H1 (cell line): Measurements from ENCODE around the gene SPAAR.

Experiments
- ATF2 ChIP-seq: IDR thresholded peaks from 2 replicates; pipeline ENCODE4 v1.6.1; 2012; ENCODE audit warnings: low read length, inconsistent platforms
- CTCF ChIP-seq, 3 experiments: IDR thresholded peaks; 1 replicate in 2 of 3; 2 replicates in 1 of 3; pipeline versions ENCODE4 v1.5.1 to v1.6.1; 2011; ENCODE audit warnings: low read length in 3 of 3, mild to moderate bottlenecking in 3 of 3, inconsistent platforms in 2 of 3, low read depth in 1 of 3, moderate library complexity in 1 of 3; ENCODE audit not compliant: insufficient read depth in 1 of 3; ENCODE audit errors: control extremely low read depth in 1 of 3
- MAFK ChIP-seq: IDR thresholded peaks from 2 replicates; pipeline ENCODE4 v1.6.1; 2012; ENCODE audit warnings: low read depth, mild to moderate bottlenecking, improper control_type of control experiment, low read length
- MAX ChIP-seq: IDR thresholded peaks from 2 replicates; pipeline ENCODE4 v1.6.1; 2012; ENCODE audit warnings: inconsistent platforms
- NANOG ChIP-seq: IDR thresholded peaks from 2 replicates; pipeline ENCODE4 v1.6.1; 2011; ENCODE audit warnings: low read length, low read depth, mild to moderate bottlenecking, inconsistent platforms; ENCODE audit not compliant: insufficient read depth, poor library complexity, severe bottlenecking
- POLR2A ChIP-seq, 2 experiments: IDR thresholded peaks; 1 replicate in 1 of 2; 2 replicates in 1 of 2; pipeline ENCODE4 v1.6.1; 2011; ENCODE audit warnings: low read depth in 2 of 2, low read length in 2 of 2, mild to moderate bottlenecking in 2 of 2; ENCODE audit errors: control extremely low read depth in 1 of 2
- RAD21 ChIP-seq, 2 experiments: IDR thresholded peaks in 1 of 2; conservative IDR thresholded peaks in 1 of 2; 2 replicates each; pipeline ENCODE4 v1.6.1; 2011; ENCODE audit warnings: low read depth in 2 of 2, low read length in 2 of 2, improper control_type of control experiment in 1 of 2, inconsistent platforms in 1 of 2, mild to moderate bottlenecking in 1 of 2, moderate library complexity in 1 of 2
- TAF1 ChIP-seq: IDR thresholded peaks from 2 replicates; pipeline ENCODE4 v1.6.1; 2011; ENCODE audit warnings: mild to moderate bottlenecking, low read depth, low read length
- USF2 ChIP-seq: IDR thresholded peaks from 2 replicates; pipeline ENCODE4 v1.6.1; 2011; ENCODE audit warnings: low read length, improper control_type of control experiment

- TF ChIP-seq MAX, result no peak
- no peak for TF ChIP-seq USF2
- no peak for TF ChIP-seq CTCF (IDR thresholded peaks at IDR 0.05; ENCODE audit: control extremely low read depth in 1 of 3, insufficient read depth in 1 of 3, low read depth in 1 of 3, low read length in 3 of 3)
- TF ChIP-seq MAFK, result no peak
- no peak for TF ChIP-seq POLR2A (IDR thresholded peaks at IDR 0.05; ENCODE audit: control extremely low read depth in 1 of 2, low read depth in 2 of 2, low read length in 2 of 2)
- TF ChIP-seq TAF1, result no peak
- TF ChIP-seq RAD21 (IDR thresholded peaks at IDR 0.05 in 1 of 2, conservative IDR thresholded peaks at IDR 0.05 in 1 of 2; ENCODE audit: low read depth in 2 of 2, low read length in 2 of 2), result no peak
- no peak for TF ChIP-seq NANOG
- TF ChIP-seq ATF2, result no peak
These were observed 5.1 kb downstream of the SPAAR start for GRCh38 chr9:35914301-35914807.
